HT-29 (cell line): Measurements from ENCODE around the gene CAPG. TPM values are rescaled to one million over a fixed set of nuclear protein-coding genes. Genes with fewer than 3 reads are reported as not detected.
A peak's percentile ranks its signal among the peaks of the same experiment; 100 is the strongest.
"Not testable (repeated sequence)": the region's sequence is repeated elsewhere in the genome, so short reads cannot be mapped to it uniquely, and the experiment has no call there.

Source experiments
- DNase-seq: peaks from one replicate; pipeline ENCODE4 v3.0.0-alpha.2; 2015; ENCODE audit warnings: low spot score
- total RNA-seq: library from RNA; depleted of rRNA; stranded (reverse); fragments of >200 nt; shearing (Covaris generic); gene quantifications from 2 replicates; pipeline ENCODE4 v1.2.3, GENCODE V29; 2014; rRNA removed

Gene CAPG
- 460 and 472 TPM in 2 replicates for total RNA-seq

GRCh38 chr2:85409845-85410583, at the start of gene CAPG:
CAPG (minus strand) TSS chr2:85410366; CDS start chr2:85402145, 8,221 bp downstream.
- DNase-seq, result peak; percentile 83

GRCh38 chr2:85459771-85460170, 49.6 kb upstream of the CAPG start:
- DNase-seq, result no peak

GRCh38 chr2:85458601-85459563, 48.7 kb upstream of the CAPG start:
- DNase-seq, result no peak

GRCh38 chr2:85457877-85458316, 47.7 kb upstream of the CAPG start:
- peak; percentile 69 for DNase-seq

GRCh38 chr2:85457043-85457442, 46.9 kb upstream of the CAPG start:
- DNase-seq, result no peak

GRCh38 chr2:85455552-85456090, 45.5 kb upstream of the CAPG start:
- DNase-seq, result no peak

- no peak for DNase-seq
Observed at GRCh38 chr2:85453571-85453970, 43.4 kb upstream of the CAPG start.

GRCh38 chr2:85452237-85452636, 42.1 kb upstream of the CAPG start:
- DNase-seq, result no peak

GRCh38 chr2:85449214-85449588, 39.0 kb upstream of the CAPG start:
- no peak for DNase-seq

- no peak for DNase-seq
Observed at GRCh38 chr2:85448461-85449213, 38.5 kb upstream of the CAPG start.

GRCh38 chr2:85447222-85447585, 37.0 kb upstream of the CAPG start:
- DNase-seq, result no peak

GRCh38 chr2:85446296-85447221, 36.4 kb upstream of the CAPG start:
- DNase-seq, result no peak

GRCh38 chr2:85445316-85446295, 35.4 kb upstream of the CAPG start:
- no peak for DNase-seq

GRCh38 chr2:85444629-85445172, 34.5 kb upstream of the CAPG start:
- DNase-seq, result no peak

- no peak for DNase-seq
Observed at GRCh38 chr2:85441864-85442263, 31.7 kb upstream of the CAPG start.

GRCh38 chr2:85440729-85441128, 30.6 kb upstream of the CAPG start:
- DNase-seq, result no peak

- no peak for DNase-seq
Observed at GRCh38 chr2:85439986-85440385, 29.8 kb upstream of the CAPG start.

GRCh38 chr2:85439569-85439968, 29.4 kb upstream of the CAPG start:
- DNase-seq, result not testable (repeated sequence)

- no peak for DNase-seq
Observed at GRCh38 chr2:85439025-85439472, 28.9 kb upstream of the CAPG start.
